ENCODE measurements around the gene FRS3.

GRCh38 chr6:41724586-41725501 lies 54.9 kb downstream of the FRS3 start:
- TF ChIP-seq EZH2phosphoT487 (IDR thresholded peaks at IDR 0.05; ENCODE audit: unreplicated experiment) (no peak), CTCF (conservative IDR thresholded peaks at IDR 0.05; ENCODE audit: low read depth in 2 of 2) (peak in 1 of 2 experiments; percentile 17; a peak in 1 of 4 replicates)

All from GM23338 (cell line).